HT1080 (cell line): ENCODE measurements around the gene TACC3. TPM values are rescaled to one million over a fixed set of nuclear protein-coding genes. Genes with fewer than 3 reads are reported as not detected.

Experiments used
- DNase-seq: peaks from one replicate; pipeline ENCODE4 v3.0.0-alpha.2; 2015; ENCODE audit warnings: low read depth
- total RNA-seq: library from RNA; depleted of rRNA; stranded (reverse); fragments of >200 nt; shearing (Covaris generic); gene quantifications from 2 replicates; pipeline ENCODE4 v1.2.3, GENCODE V29; 2014

TACC3 gene
- total RNA-seq, 1 experiment from 2014 or later, result 77.7 TPM

DNA sequence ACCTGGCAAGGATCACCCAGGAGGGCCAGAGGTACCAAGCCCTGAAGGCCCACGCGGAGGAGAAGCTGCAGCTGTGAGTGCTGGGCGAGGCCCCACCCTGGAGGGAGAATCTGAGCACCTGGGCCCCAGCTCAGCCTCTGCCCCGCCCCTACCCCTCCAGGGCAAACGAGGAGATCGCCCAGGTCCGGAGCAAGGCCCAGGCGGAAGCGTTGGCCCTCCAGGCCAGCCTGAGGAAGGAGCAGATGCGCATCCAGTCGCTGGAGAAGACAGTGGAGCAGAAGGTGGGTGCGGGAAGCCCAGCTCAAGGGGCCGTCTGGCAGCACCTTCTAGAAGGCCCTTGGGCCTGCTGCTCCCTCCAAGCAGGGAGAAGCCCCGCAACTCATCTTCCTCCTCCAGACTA, 23.2 kb downstream of the TACC3 start:
- no peak for DNase-seq

DNA sequence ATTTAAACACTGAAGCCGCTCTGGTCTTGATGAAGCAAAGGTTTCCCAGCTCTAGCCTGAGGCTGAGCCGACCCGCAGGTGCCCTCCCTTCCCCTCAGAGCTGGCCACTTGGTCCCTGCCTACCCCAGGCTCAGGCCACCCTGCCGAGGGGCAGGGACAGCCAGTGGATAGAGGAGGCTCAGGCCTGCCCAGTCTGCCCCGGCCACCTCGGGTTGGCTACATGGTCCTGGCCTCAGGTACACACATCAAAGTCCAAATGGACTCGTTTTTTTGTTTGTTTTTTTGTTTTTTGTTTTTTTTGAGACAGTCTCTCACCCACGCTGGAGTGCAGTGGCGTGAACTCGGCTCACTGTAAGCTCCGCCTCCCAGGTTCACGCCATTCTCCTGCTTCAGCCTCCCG, 23.8 kb downstream of the TACC3 start:
- DNase-seq, result no peak

DNA sequence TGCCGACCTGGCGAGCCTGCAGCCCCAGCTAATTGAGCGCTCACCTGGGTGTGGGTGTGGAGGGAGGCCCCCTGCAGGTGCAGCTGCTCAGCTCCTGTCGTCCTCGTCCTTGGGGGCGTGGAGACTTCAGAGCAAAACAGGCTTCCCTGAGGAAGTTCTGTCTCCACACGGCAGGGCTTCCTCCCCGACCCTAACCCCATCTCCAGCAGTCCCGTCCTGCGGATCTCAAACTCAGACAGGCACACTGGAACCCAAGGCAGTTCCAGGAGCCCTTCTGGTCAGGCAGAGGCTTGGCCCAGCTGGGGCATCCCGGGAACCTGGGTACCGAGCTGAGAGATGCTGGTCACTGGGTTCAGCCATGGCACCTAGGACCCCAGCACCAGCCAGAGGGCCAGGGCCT, 24.4 kb downstream of the TACC3 start:
- no peak for DNase-seq

DNA sequence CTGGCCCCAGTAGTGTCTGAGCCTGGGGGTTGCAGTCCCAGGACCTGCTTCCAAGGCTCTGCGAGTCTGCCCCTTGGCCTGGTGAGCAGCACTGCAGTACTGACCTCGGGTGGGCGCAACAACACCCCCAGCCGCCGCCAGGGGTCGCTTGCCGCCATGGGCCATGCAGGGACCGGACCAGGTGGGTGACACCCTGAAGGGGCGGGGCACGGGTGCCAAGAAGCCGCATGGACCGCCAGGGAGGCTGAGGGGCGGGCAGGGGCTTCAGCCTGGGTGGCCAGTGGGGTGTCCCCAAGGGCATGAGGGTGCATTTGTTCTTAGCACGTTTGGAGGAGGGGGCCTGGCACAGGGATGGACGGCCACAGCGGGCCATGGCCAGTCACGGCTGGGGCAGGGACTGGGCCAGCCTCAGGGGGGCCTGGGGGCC, 25.0 kb downstream of the TACC3 start:
- DNase-seq, result peak; percentile 71

DNA sequence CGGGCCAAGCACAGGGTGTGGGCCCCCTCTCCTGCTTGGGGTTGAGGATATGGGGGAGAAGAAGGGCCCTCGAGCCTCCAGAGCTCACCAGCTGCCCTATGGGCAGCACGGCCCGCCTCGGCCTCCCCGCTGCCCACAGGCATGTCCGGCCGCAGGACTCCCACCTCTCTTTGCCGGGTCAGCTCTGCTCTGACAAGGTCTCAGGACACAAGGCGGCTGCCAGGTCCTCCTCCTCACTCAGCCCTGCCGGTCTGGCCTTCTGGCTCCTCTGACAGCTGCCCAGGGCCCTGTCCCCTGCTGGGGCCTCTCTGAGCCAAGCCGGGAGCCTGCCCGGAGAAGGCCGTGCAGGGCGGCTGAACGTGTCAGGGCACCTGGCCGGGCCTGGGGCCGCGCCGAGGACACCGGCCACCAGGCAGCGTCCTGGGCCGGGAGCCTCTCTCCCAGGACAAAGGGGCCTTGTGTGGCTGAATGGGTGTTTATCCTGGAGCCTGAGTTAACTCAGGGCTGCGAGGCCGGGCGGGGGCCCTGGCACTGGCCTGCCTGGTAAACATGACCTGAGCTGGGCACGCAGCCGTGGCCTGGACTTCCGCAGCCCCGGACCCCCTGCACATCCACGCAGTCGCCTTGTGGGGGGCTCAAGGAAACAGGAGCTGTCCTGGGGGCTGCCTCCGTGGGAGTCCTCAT, 25.7 kb downstream of the TACC3 start:
- DNase-seq, result no peak

DNA sequence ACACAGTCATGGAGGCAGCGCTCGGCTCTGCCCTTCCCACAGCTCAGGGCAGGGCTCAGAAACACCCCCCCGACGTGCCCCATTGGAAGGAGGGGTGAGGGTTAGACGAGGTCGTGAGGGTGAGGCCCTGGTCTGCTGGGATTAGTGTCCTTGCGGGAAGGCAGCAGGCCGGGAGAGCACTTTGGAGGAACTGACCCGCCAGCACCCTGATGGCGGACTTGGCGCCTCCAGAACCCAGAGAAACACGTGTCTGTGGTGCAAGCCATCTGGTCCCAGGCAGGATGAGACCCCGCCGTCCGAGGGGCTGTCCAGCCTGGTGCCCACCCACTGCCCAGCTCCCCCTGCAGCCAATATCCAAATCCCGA, 26.3 kb downstream of the TACC3 start:
- DNase-seq, result no peak

DNA sequence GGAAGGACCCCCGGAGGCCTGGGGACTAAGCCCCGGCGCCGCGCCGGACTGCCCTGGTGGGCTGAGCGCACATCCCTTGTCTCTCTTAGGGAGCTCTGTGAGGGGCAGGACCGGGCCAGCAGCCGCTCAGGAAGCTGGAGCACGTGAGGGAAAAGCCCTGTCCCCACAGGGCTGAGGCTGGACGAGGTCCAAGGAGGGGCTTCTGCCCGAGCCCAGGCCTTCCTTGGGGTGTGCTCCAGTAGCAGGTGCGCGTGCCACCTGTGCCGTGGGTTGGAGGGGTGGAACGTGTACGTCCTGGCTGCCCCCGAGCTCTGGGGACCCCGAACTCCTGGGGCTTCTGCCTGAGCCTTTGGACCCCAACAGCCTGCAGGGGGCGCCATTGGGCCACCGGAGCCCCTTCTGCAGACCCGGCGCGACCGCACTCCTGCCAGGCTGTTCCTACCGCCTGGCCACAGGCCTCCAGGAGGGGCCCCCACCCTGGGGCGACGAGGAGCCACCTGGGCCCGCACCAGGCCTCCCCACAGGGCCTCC, 27.2 kb downstream of the TACC3 start:
- DNase-seq, result peak; percentile 64

DNA sequence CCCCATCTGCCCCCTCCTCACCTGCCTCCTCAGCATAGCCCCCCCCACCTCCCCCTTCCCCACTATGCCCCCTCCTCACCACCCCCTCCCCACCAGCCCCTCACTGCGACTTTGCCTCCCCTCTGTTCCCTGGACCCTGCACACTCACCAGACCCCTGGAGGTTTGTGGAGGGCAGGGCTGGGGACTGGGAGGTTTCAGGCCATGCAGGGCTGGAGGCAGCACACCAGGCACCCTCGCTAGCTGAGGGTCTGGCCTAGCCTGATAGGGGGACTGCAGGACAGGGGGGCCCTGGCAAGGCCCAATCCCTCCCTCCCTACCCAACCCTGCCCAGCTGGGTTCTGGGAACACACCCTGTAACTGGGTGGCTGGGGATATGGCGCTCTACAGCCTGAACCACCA, 28.0 kb downstream of the TACC3 start:
- no peak for DNase-seq

DNA sequence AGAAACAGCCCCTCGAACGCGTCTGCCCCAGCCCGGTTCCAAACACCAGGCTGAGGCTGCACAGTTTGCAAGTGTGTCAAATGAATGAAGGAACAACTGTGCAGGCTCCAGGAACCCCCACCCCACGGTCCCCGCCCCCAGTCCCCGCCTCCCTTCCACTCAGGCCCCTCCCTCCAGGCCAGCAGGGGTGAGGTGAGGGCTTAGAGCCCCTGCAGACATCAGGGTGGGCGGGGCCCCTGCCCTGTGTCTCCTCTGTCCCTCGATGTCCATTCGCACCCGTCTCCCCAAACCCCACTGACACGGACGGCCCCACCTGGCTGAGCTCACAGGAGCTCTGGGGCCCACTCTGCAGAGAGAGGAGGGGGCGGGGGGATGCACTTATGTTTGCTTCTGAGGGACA, 28.5 kb downstream of the TACC3 start:
- no peak for DNase-seq

DNA sequence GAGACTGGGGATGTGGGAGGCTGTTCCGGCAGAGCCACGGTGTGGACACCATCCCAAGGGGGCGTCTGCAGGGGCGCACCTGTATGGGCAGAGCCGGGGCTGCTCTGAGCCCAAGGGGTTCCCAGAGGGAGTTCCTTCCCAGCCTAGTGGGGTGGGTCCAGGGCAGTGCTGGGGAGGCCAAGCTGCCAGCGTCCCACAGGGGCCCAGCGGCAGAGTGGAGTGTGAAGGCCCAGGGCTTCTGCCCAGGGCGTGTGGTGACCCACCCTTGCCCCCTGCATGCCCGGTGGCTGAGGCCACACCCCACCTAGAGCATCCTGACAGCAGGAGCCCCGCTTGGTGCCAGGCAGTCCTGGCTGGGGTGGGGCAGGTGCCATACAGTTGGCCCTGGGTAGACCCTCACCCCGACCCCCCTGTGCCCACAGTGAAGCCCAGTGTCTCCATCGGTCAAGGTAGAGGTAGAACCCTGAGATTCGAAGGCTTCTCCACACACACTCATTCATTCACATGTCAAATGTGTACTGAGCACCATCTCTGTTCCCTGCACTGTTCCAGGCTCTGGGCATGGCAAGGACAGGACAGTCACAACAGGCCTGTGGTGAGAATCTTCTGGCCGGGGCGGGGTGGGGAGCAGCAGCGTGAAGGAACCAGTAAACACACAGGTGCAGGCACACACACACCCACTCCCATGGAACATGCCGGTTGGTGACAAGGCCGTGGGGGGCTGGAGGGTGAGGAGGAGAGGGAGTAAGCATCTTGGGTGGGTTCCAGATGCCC, 29.2 kb downstream of the TACC3 start:
- DNase-seq, result no peak

DNA sequence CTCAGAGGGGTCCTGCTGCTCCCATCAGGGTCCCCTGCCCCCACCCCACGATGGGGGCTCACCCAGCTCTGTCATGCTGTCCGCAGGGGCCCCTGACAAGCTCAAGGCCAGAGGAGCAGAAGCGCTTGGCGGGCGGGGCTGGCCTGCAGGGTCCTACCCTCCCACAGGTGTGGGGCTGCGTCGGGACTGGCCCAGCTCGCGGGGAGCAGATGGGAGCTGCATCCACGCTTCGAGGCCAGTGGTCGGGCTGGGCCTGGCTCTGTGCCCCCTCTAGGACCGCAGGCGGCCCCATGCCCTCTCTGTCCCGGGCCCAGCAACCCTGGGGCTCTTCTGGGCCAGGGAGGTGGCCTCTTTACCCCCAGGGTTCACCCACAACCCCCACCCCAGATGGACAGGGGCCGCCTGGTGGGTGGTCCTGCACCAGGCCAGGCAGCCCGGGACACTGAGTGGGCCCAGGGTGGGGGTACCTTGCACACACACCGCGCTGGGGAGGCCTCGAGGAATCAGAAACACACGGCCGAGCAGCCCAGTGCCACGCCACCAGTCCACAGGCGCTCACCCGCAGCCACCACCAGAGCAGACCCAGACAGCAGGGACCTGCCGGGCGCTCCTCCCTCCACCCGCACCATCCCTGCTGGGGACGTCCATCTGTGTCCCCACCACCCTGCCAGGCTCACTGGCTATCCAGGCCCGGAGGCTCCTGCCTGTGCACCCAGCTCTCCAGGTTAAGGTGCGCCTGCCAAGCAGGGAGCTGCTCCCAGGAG, 30.0 kb downstream of the TACC3 start:
- no peak for DNase-seq

DNA sequence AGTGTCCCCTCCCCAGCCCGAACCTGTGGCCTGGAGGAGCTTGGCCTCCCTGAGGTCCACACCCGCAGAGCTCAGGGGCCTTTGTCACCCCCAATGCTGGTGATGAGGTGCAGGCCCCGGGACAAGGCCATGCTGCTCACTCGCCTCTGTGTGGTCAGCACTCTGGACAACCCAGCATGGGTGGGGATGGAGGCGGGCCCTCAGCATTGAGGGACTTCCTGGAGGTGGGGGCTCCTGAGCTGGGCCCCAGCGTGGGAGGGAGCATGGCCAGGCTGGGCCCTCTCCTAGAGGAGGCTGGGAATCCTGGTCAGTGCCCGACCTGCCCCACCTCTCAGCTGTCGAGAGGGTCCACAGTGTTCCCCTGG, 30.6 kb downstream of the TACC3 start:
- DNase-seq, result no peak

DNA sequence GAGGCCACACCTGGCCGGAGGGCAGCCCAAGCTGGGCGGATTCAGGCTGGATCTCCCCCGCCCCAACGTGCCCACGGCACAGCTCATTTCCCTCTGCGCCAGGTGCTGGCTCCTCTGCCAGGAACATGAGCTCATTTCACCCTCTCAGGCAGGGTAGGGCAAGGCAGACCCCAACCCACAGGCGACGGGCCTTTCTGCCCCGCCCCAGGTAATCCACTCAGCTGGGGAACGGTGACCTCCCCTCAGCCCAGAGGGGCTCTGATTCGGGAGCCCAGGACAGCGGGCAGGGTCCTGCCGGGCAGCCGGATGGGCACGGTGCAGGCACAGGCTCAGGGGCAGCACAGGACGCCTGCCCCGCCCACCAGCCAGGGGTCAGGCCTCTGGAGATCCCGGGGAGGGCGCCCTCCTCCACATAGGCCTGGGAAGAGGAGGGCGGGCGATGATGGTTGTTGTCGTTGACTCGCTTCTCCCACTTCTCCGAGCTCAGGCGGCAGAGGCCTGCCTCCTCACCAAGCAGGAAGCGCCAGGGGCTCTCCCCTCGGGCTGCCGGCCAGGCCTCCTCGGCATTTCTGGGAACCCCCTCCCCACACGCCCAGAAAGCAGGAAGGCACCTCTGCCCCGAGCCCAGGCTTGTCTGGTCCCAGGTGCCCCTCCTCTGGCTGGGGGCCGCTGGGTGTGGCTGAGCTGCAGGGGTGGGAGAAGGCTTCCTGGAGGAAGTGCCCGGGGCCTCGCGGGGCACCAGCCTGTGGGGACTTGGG, 31.1 kb downstream of the TACC3 start:
- peak; percentile 35 for DNase-seq

DNA sequence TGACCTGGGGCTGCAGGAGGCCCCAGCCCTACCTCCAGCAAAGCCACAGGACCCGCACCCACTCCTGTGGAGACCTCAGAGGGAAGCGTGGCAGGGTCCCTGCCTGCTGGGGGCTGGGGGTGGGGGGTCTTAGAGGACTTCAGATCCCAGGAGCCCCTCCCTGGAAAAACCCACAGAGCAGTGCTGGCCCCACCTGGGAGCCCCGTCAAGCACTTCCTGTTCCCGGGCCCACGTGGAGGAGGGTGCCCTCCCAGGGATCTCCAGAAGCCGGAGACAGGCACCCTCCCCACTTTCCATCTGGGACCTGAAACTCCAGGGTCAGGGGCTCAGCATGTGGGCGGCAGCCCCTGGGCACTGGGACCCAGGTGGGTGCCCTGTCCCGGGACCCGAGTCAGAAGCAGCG, 32.0 kb downstream of the TACC3 start:
- no peak for DNase-seq

DNA sequence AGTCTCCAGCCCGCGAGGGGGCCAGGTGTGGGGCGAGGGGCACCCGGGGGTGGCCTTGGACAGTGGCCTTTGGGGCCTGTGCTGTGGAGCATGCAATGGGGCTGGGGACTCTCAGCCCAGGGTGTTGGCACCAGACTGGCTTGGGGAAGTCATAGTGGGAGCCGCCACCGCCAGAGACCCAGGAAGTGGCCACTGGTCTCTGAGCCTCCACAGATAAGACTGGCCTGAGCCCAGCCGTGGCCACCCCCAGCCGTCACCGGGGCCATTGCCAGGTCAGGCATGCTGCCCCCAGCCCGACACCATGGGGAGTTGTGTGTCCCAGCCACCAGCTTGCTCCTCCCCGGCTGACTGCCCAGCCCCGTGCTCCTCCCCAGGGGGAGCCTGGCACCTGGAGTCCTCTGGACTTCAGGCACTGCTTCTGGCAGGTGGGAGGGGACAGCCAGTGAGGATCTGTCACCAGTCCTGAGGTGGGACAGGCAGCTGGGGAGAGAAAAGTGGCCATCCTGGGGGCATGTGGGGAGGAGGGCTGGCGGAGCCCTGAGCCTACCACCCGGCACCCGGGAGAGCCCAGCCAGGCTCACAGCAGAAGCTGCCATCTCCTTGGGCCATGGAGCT, 32.5 kb downstream of the TACC3 start:
- DNase-seq, result no peak

DNA sequence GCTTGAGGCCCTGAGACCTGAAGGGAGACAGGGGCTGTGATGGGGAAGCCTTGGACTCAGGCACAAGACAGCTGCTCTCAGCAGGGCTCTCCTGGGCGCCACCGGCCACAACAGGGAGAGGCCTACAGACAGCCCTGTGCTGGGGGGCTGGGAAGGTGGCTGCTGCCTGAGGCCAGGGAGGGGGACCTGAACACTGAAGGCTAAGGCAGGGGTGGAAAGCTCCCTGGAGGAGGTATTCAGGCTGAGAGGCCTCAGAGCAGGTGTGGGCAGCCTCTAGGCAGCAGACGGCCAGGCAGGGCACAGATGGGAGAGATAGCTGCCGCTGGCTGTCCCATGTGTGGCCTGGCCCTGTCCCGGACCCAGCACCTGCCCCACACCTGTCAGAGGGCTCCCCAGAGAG, 33.0 kb downstream of the TACC3 start:
- no peak for DNase-seq

DNA sequence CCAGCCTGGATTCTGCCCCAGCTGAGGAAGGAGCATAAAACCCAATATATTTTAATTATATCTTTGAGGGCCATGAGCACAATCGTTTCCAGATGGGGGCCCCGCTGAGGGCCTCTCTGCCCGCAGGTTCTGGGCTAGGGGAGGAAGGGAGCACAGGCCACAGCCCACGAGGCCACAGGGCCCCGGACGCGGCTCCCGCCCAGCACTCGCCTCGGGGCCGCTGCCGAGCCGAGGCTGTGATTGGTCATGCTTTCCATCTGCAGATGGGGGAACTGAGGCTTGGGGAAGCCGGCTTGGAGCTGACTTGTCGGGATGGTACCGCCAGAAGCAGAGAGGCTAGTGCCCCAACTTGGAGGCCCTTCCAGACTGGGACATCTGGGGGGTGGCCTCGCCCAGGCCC, 34.0 kb downstream of the TACC3 start:
- no peak for DNase-seq

DNA sequence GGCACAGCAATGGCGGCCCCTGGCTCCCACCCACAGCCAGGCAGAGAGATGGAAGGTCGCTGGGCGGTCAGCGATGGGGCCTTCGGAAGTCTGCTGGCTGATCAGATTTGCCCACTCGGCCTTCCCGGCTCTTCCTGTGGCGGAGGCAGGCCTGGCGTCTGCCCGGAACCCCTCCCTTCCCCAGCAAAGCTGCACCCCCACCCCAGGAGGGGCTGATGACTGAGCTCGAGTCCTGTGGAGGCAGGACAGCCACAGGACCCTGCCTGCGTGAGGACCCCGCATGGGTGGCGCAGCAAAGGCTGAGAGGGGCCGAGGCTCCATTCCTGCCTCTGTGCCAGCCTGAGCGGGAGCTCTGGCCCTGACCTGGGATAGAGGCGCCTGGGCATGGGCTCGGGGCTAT, 34.8 kb downstream of the TACC3 start:
- DNase-seq, result no peak

DNA sequence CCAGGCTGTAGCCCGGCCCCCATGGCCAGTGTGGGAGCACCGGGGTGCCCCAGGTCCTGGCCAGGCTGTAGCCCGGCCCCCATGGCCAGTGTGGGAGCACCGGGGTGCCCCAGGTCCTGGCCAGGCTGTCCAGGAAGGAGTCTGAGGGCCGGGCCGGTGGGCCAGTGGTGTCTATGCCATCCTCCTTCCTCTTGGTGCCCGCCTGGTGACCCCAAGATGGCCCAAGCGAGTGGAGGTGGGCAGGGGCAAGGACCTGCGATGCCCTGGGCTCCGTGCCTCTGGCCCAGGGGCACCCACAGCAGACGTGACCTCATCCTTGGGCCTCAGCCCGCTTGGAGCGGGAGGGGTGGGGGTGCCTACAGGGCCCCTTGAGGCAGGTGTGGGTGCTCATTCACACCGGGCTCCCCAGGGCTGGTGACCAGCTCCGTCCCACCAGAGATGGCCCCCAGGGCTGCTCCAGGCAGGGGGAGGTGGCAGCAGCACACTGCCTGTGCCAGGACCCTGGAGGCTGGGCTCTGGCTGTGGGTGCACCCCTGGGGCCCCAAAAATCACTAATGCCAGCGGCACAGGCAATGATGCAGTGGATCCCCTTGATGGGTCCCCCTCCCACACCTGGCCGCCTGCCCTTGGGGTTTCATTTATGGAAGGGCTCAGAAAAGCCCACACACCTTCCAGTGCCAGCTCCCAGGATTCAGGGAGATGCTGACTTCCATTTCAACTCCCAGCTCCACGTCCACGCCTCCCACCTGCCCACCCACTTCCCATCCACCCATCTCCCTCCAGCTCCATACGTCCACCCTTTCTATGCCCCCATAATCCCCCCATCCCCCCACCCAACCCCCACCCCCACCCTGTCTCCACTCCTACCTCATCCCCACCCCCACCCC, 35.8 kb downstream of the TACC3 start:
- DNase-seq, result no peak

DNA sequence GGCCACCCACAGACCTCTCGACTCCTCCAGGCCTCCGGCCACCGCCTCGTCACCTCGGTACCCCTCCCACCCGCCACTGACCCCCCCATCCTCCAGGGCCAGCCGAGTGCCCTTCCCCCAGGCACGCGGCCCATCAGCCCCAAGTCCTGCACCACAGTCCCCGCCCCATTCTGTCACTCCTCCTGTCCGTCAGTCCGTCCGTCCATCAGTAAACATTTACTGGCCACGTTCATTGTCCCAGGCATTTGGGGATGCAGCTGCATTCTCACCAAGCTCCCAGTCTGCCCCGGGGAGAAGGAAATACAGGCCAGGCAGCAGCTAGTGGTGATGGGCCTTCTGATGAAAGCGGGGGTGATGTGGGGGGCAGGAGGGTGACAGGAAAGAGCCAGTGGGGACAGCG, 36.5 kb downstream of the TACC3 start:
- no peak for DNase-seq
